Glomerular visceral epithelial cell (primary cell): ENCODE measurements around the gene SLC1A5.
"Not testable (repeated sequence)": the region's sequence is repeated elsewhere in the genome, so short reads cannot be mapped to it uniquely, and the experiment has no call there.

Experiments used
- DNase-seq: peaks from one replicate; pipeline ENCODE4 v3.0.0-alpha.2; 2016; ENCODE audit errors: extremely low spot score

SLC1A5 gene

GRCh38 chr19:46802152-46802551 is 13.8 kb upstream of the SLC1A5 start:
- no peak for DNase-seq

GRCh38 chr19:46798713-46799112 is 10.3 kb upstream of the SLC1A5 start:
- DNase-seq: no peak

- DNase-seq: no peak
Observed at GRCh38 chr19:46797881-46798280, 9.5 kb upstream of the SLC1A5 start.

GRCh38 chr19:46791944-46792343 is 3.5 kb upstream of the SLC1A5 start:
- DNase-seq: peak; percentile 51

- no peak for DNase-seq
Observed at GRCh38 chr19:46789371-46789770, 977 bp upstream of the SLC1A5 start.

GRCh38 chr19:46788968-46789338 is 559 bp upstream of the SLC1A5 start:
- no peak for DNase-seq

GRCh38 chr19:46787331-46788261 is 798 bp downstream of the SLC1A5 start:
- DNase-seq: peak; percentile 78

- DNase-seq: no peak
Observed at GRCh38 chr19:46787040-46787330, 1.4 kb downstream of the SLC1A5 start.

- DNase-seq: peak; percentile 77
Observed at GRCh38 chr19:46786236-46787039, 2.0 kb downstream of the SLC1A5 start.

- no peak for DNase-seq
Observed at GRCh38 chr19:46785980-46786235, 2.5 kb downstream of the SLC1A5 start.

- DNase-seq: peak; percentile 92
Observed at GRCh38 chr19:46785054-46785979, 3.1 kb downstream of the SLC1A5 start.

- DNase-seq: peak; percentile 92
Observed at GRCh38 chr19:46784262-46785053, 3.9 kb downstream of the SLC1A5 start.

GRCh38 chr19:46783670-46784069 is 4.7 kb downstream of the SLC1A5 start:
- DNase-seq: no peak

GRCh38 chr19:46782355-46783019 is 5.9 kb downstream of the SLC1A5 start:
- no peak for DNase-seq

GRCh38 chr19:46777956-46778645 is 10.3 kb downstream of the SLC1A5 start:
- not testable (repeated sequence) for DNase-seq

- no peak for DNase-seq
Observed at GRCh38 chr19:46776927-46777911, 11.2 kb downstream of the SLC1A5 start.

GRCh38 chr19:46775642-46776258 is 12.6 kb downstream of the SLC1A5 start:
- DNase-seq: no peak

GRCh38 chr19:46773018-46773399 is 15.4 kb downstream of the SLC1A5 start:
- no peak for DNase-seq
